Activated CD4-positive, alpha-beta T cell treated with anti-CD3 and anti-CD28 coated beads for 1 hour (primary cell): Measurements from ENCODE around the gene FYN.

Experiments
- DNase-seq: peaks from one replicate; pipeline ENCODE4 v3.0.0-alpha.2; 2020

FYN gene

GRCh38 chr6:111880181-111880888 is 7.1 kb upstream of the FYN start:
- DNase-seq, result no peak

- DNase-seq, result no peak
Observed at GRCh38 chr6:111875741-111876140, 2.5 kb upstream of the FYN start.

GRCh38 chr6:111874025-111874415 is 768 bp upstream of the FYN start:
- DNase-seq, result peak; percentile 45

GRCh38 chr6:111872401-111873177 is 663 bp downstream of the FYN start:
- DNase-seq, result peak; percentile 57

GRCh38 chr6:111871725-111872400 is 1.4 kb downstream of the FYN start:
- no peak for DNase-seq

GRCh38 chr6:111871207-111871606 is 2.0 kb downstream of the FYN start:
- no peak for DNase-seq

- no peak for DNase-seq
Observed at GRCh38 chr6:111870742-111871064, 2.5 kb downstream of the FYN start.

- no peak for DNase-seq
Observed at GRCh38 chr6:111870051-111870741, 3.1 kb downstream of the FYN start.

- no peak for DNase-seq
Observed at GRCh38 chr6:111866857-111867256, 6.4 kb downstream of the FYN start.

- DNase-seq, result no peak
Observed at GRCh38 chr6:111865909-111866546, 7.2 kb downstream of the FYN start.

GRCh38 chr6:111865049-111865585 is 8.1 kb downstream of the FYN start:
- DNase-seq, result no peak

- DNase-seq, result no peak
Observed at GRCh38 chr6:111864138-111865048, 8.9 kb downstream of the FYN start.

GRCh38 chr6:111862741-111863140 is 10.5 kb downstream of the FYN start:
- no peak for DNase-seq

- DNase-seq, result no peak
Observed at GRCh38 chr6:111862314-111862713, 10.9 kb downstream of the FYN start.

- DNase-seq, result no peak
Observed at GRCh38 chr6:111861431-111861885, 11.8 kb downstream of the FYN start.

- no peak for DNase-seq
Observed at GRCh38 chr6:111858347-111858746, 14.9 kb downstream of the FYN start.

GRCh38 chr6:111857674-111858337 is 15.4 kb downstream of the FYN start:
- DNase-seq, result no peak

- DNase-seq, result no peak
Observed at GRCh38 chr6:111855753-111856152, 17.5 kb downstream of the FYN start.

GRCh38 chr6:111854683-111855082 is 18.6 kb downstream of the FYN start:
- no peak for DNase-seq

GRCh38 chr6:111852725-111853124 is 20.5 kb downstream of the FYN start:
- no peak for DNase-seq
